RWPE1 (cell line): ENCODE measurements around the gene SUOX.

Experiments used
- CTCF ChIA-PET: fragments of 350-600 bp; sonication (Branson Sonifier 250); formaldehyde crosslinking; extraction: SDS; loops from one replicate; lab custom pipeline; 2021; lab: Yijun Ruan, JAX
- POLR2A ChIA-PET: fragments of 400-600 bp; formaldehyde crosslinking; extraction: SDS; loops from one replicate; lab custom pipeline; 2020; ENCODE audit warnings: antibody characterized with exemption; ENCODE audit not compliant: low non-redundant PET; lab: Yijun Ruan, JAX
- DNase-seq: peaks from one replicate; pipeline ENCODE4 v3.0.0; 2012; ENCODE audit warnings: low spot score
- H3K27ac ChIP-seq: fragments of 450-650 bp; 2 replicates; pipeline ENCODE4 v1.5.1; 2017
- TF ChIP-seq, protein P1 (sequence below): fragments of 450-650 bp; conservative IDR thresholded peaks from 2 replicates; pipeline ENCODE4 v1.5.1; 2017; ENCODE audit warnings: low read depth, mild to moderate bottlenecking

The SUOX gene

DNA sequence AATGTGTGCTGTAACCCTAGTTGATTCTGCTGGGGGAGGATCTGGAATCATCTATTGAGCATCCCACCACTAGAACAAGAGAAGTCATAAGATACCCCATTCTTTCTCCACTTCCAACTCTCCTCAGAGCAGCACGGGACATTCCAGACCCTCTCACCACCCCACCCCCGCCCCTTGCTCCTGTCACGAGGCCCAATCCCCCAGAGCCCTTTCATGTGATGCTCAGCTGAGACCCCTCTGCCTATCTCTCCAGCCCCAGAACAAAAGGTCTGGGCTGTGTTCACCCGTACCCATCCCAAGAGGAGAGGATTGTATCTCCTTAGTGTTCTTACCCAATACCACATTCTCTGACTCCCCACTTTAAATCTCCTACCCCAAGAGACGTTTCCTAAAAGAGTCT is 31.8 kb upstream of the SUOX start:
- ChIA-PET CTCF (interaction anchor here (1.1 kb wide), 1 partner anchor 25 kb away, joined by 3 read pairs; no protein-coding TSS in a partner anchor), POLR2A (no interaction called here)
- TF ChIP-seq, protein P1, sequence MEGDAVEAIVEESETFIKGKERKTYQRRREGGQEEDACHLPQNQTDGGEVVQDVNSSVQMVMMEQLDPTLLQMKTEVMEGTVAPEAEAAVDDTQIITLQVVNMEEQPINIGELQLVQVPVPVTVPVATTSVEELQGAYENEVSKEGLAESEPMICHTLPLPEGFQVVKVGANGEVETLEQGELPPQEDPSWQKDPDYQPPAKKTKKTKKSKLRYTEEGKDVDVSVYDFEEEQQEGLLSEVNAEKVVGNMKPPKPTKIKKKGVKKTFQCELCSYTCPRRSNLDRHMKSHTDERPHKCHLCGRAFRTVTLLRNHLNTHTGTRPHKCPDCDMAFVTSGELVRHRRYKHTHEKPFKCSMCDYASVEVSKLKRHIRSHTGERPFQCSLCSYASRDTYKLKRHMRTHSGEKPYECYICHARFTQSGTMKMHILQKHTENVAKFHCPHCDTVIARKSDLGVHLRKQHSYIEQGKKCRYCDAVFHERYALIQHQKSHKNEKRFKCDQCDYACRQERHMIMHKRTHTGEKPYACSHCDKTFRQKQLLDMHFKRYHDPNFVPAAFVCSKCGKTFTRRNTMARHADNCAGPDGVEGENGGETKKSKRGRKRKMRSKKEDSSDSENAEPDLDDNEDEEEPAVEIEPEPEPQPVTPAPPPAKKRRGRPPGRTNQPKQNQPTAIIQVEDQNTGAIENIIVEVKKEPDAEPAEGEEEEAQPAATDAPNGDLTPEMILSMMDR: no peak
- no peak overlapping the region; the same call in 1 of the 2 replicates for H3K27ac ChIP-seq
- DNase-seq: no peak

DNA sequence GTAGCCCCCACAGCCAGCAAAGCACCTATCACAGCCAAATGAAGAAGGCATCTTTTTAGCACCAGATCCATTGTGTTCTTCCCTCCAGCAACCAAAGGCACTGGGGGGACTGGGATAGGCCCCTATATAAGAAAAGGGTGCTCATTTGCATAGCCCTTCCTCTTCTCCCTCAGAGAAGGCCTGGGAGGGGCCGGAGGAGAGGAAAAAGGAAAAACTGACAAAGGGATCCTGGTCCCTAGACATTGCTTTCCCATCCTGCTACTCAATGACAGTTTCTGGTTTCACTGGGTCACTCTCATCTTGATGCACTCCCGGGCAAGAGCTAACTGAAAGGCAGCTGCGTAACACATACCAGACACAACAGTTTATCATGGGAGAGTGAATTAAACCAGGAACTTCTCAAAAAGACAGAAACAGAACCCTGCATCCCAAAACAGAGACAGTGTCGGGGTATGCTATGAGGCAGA is 31.1 kb upstream of the SUOX start, which contains the start of gene PMEL:
TSS of gene PMEL (minus strand) at position 102 of the 467 bp plus-strand sequence. CDS start at position 71, 31 bp downstream.
- CTCF ChIA-PET: no interaction called here
- POLR2A ChIA-PET: no interaction called here
- TF ChIP-seq, protein P1: no peak
- H3K27ac ChIP-seq: peak within 1 kb of the TSS; percentile 86
- no peak for DNase-seq

DNA sequence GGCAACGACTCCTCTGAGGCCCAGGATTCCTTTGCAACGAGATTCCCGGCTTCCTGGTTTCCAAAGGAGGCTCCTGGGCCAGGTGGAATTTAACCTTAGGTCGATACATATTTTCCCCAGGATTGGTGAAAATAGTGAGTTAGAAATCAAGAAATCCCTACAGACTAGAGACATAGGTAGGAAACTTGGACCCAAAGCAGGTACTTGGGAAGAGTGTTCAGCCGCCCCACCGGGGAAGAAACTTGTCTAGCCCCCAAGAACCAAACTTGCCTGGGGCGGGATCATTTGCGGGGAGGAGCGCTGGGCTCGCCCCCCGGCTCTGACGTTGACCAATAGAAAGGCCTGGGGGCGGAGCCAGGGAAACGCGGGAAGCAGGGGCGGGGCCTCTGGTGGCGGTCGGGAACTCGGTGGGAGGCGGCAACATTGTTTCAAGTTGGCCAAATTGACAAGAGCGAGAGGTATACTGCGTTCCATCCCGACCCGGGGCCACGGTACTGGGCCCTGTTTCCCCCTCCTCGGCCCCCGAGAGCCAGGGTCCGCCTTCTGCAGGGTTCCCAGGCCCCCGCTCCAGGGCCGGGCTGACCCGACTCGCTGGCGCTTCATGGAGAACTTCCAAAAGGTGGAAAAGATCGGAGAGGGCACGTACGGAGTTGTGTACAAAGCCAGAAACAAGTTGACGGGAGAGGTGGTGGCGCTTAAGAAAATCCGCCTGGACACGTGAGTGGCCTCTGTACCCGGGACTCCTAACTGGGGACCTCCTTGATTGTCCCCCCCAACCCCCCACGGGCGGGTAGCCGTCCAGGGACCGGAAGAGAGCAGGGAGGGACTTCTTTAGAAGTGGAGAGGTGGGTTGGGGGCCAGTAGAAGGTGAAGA is 30.4 kb upstream of the SUOX start, which contains the start of gene CDK2:
TSS of gene CDK2 (plus strand) at position 423 of the 874 bp plus-strand sequence. CDS start at position 602, 179 bp downstream.
- H3K27ac ChIP-seq: peak within 1 kb of the TSS; percentile 86
- TF ChIP-seq, protein P1: no peak
- ChIA-PET CTCF (no interaction called here), POLR2A (no interaction called here)
- peak; percentile 93 for DNase-seq

- H3K27ac ChIP-seq: peak overlapping the region; percentile 50
- no peak for DNase-seq
- ChIA-PET CTCF (no interaction called here), POLR2A (no interaction called here)
- TF ChIP-seq, protein P1: no peak
Measured at GRCh38 chr12:55969356-55969755, 27.7 kb upstream of the SUOX start.

DNA sequence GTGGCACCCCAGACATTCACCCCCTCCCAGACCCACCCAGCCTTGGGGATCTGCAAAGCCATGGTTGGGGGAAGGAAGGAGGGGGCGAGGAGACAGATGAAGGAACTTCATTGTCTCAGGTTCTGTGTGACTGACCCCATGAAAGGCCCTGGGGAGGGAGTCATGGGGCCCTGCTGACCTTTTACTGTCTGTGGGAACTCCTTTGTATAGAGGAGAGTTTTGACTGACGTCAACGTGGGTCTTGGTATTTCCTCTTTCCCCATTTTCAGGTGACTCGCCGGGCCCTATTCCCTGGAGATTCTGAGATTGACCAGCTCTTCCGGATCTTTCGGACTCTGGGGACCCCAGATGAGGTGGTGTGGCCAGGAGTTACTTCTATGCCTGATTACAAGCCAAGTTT is 26.3 kb upstream of the SUOX start:
- POLR2A ChIA-PET: no interaction called here
- H3K27ac ChIP-seq: peak overlapping the region; percentile 85
- TF ChIP-seq, protein P1: no peak
- no peak for DNase-seq
- CTCF ChIA-PET: interaction anchor here (0.6 kb wide), 1 partner anchor 51 kb away, joined by 5 read pairs; no protein-coding TSS in a partner anchor

DNA sequence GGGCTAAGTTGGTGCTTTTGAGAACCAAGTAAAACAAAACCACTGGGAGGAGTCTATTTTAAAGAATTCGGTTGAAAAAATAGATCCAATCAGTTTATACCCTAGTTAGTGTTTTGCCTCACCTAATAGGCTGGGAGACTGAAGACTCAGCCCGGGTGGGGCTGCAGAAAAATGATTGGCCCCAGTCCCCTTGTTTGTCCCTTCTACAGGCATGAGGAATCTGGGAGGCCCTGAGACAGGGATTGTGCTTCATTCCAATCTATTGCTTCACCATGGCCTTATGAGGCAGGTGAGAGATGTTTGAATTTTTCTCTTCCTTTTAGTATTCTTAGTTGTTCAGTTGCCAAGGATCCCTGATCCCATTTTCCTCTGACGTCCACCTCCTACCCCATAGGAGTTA is 25.0 kb upstream of the SUOX start:
- CTCF ChIA-PET: interaction anchor here (1.2 kb wide), 1 partner anchor 24 kb away, joined by 6 read pairs; no protein-coding TSS in a partner anchor
- TF ChIP-seq, protein P1: no peak
- DNase-seq: peak; percentile 70
- POLR2A ChIA-PET: no interaction called here
- H3K27ac ChIP-seq: peak overlapping the region; percentile 85
